ENCODE measurements around the gene GRWD1. TPM values are rescaled to one million over a fixed set of nuclear protein-coding genes. Genes with fewer than 3 reads are reported as not detected.
A peak's percentile ranks its signal among the peaks of the same experiment; 100 is the strongest.

GRWD1 gene
- total and polyA plus RNA-seq, 2 of the 8 experiments (the other 6 are each of a cell fraction or from before 2014, with no cell fraction given), result 36.9 to 61.9 TPM

- TF ChIP-seq TAF1 (IDR thresholded peaks at IDR 0.05; ENCODE audit: low read depth, low read length), result peak; percentile 78
- peak; percentile 74 to 95; a peak in 3 of 4 replicates for TF ChIP-seq SIN3A (conservative IDR thresholded peaks at IDR 0.05 in 1 of 2, IDR thresholded peaks at IDR 0.05 in 1 of 2; ENCODE audit: low read depth in 1 of 2, low read length in 2 of 2)
- peak; percentile 83 for TF ChIP-seq SIX5 (IDR thresholded peaks at IDR 0.05; ENCODE audit: low read depth, low read length)
- TF ChIP-seq POLR2AphosphoS5 (IDR thresholded peaks at IDR 0.05; ENCODE audit: low read depth, low read length), result peak; percentile 83
- TF ChIP-seq NANOG (IDR thresholded peaks at IDR 0.05; ENCODE audit: insufficient read depth, low read depth, low read length, poor library complexity, severe bottlenecking), result no peak
- peak; percentile 95 for TF ChIP-seq MAX (IDR thresholded peaks at IDR 0.05)
- TF ChIP-seq GABPA (IDR thresholded peaks at IDR 0.05; ENCODE audit: borderline replicate concordance, insufficient read depth, low read length), result peak; percentile 80; the same call in 1 of the 2 replicates
- TF ChIP-seq TAF7 (optimal IDR thresholded peaks at IDR 0.05; ENCODE audit: borderline replicate concordance, low read depth, low read length), result peak; percentile 75
- peak; percentile 97 for TF ChIP-seq KDM5A (IDR thresholded peaks at IDR 0.05; ENCODE audit: low read length)
- no peak for TF ChIP-seq HDAC6 (IDR thresholded peaks at IDR 0.05; ENCODE audit: low read depth, low read length)
- TF ChIP-seq EP300 (IDR thresholded peaks at IDR 0.05; ENCODE audit: borderline replicate concordance in 1 of 2, low read depth in 2 of 2, low read length in 2 of 2), result no peak
- peak; percentile 76 for TF ChIP-seq KDM4A (IDR thresholded peaks at IDR 0.05; ENCODE audit: low read depth, low read length, severe bottlenecking)
- TF ChIP-seq TBP (IDR thresholded peaks at IDR 0.05; ENCODE audit: low read depth, low read length), result peak; percentile 53
- TF ChIP-seq RAD21 (IDR thresholded peaks at IDR 0.05 in 1 of 2, conservative IDR thresholded peaks at IDR 0.05 in 1 of 2; ENCODE audit: low read depth in 2 of 2, low read length in 2 of 2), result 0 out of 4 replicates have a peak, but pooled peaks of 1 of the 2 experiments have one; percentile 0
- TF ChIP-seq, protein P1, sequence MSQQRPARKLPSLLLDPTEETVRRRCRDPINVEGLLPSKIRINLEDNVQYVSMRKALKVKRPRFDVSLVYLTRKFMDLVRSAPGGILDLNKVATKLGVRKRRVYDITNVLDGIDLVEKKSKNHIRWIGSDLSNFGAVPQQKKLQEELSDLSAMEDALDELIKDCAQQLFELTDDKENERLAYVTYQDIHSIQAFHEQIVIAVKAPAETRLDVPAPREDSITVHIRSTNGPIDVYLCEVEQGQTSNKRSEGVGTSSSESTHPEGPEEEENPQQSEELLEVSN (IDR thresholded peaks at IDR 0.05), result peak; percentile 50; the same call in 1 of the 2 replicates
- TF ChIP-seq PHF8 (conservative IDR thresholded peaks at IDR 0.05; ENCODE audit: low read depth, low read length), result peak; percentile 95
- peak; percentile 47 to 94 for TF ChIP-seq POLR2A (IDR thresholded peaks at IDR 0.05; ENCODE audit: control extremely low read depth in 1 of 2, low read depth in 2 of 2, low read length in 2 of 2)
- TF ChIP-seq BRCA1 (IDR thresholded peaks at IDR 0.05; ENCODE audit: low read depth, low read length), result peak; percentile 91
- TF ChIP-seq YY1 (IDR thresholded peaks at IDR 0.05; ENCODE audit: low read depth, low read length), result peak; percentile 96
- TF ChIP-seq HDAC2 (IDR thresholded peaks at IDR 0.05; ENCODE audit: borderline replicate concordance in 1 of 2, low read depth in 2 of 2, low read length in 2 of 2), result peak; percentile 58 to 99; a peak in 2 of 4 replicates
- TF ChIP-seq CREB1 (IDR thresholded peaks at IDR 0.05), result peak; percentile 95
Observed at GRCh38 chr19:48445606-48446481, at the start of gene GRWD1 (continued).
